EL (cell line): ENCODE measurements around the gene FCER1G.
A peak's percentile ranks its signal among the peaks of the same experiment; 100 is the strongest.
"Not testable (repeated sequence)": the region's sequence is repeated elsewhere in the genome, so short reads cannot be mapped to it uniquely, and the experiment has no call there.

Experiments
- DNase-seq: peaks from one replicate; pipeline ENCODE4 v3.0.0-alpha.2; 2016

Gene FCER1G

GRCh38 chr1:161235957-161236775 lies 21.1 kb downstream of the FCER1G start:
- no peak for DNase-seq

- no peak for DNase-seq
Measured at GRCh38 chr1:161238039-161238473, 23.0 kb downstream of the FCER1G start, which contains the start of gene NR1I3. NR1I3 (minus strand) TSS chr1:161238203; CDS start chr1:161236565, 1,638 bp downstream.

- DNase-seq: no peak
Measured at GRCh38 chr1:161241682-161242081, 26.6 kb downstream of the FCER1G start.

DNA sequence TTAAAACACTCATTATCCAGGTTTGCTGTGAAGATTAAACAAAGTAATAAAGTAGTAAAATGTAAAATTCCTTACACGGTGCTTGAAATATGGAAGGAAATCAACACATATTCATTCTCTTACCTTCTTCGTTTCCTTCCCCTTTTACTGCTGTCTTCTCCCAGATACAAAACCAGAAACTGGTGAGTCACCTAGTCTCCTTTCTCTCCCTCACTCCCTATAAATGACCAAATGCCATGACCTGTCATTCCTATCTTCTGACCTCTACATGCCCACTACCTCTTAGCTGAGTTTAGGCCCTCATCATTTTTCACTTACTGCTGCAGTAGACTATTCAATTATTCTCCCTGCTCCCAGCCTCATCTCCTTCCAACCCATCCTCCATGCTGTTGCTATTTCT lies 27.2 kb downstream of the FCER1G start:
- DNase-seq: peak; percentile 53

DNA sequence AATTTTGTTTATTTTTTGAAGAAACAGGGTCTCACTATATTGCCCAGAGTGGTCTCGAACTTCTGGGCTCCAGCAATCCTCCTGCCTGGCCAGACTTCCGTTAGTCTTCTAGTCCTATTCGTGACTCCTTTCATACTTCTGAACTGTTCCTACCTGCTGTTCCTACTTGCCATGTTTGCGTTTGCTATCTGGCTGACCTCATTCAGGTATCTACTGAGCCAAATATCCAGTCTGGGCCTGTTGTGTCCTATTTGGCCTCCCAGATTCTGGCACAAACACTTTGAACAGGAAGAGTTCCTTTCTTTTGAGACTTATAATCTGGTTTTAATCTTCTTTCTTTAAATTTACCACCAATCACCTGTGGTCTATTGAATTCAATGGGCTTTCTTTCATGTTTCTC lies 29.8 kb downstream of the FCER1G start:
- no peak for DNase-seq

- not testable (repeated sequence) for DNase-seq
Measured at GRCh38 chr1:161250100-161250499, 35.0 kb downstream of the FCER1G start.

DNA sequence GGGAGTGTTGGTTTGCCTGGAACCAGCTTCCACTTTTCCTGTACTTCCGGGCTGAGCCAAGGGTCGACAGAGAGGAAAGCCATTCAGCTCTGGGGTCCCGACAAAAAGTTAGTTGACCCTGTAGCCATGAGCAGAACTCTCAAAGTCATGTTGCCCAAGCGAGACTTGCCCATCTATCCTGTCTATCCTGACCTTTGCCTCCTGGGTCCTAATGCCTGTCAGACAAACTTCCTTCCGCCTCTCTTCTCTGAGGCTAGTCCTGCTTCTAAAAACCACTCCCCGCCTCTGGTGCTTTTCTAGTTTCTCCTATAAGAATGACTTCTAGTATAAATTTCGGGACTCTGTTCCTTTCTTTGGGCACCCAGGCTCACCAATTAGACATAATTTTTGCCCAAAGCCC lies 35.7 kb downstream of the FCER1G start:
- no peak for DNase-seq

GRCh38 chr1:161251579-161251978 lies 36.5 kb downstream of the FCER1G start:
- no peak for DNase-seq

DNA sequence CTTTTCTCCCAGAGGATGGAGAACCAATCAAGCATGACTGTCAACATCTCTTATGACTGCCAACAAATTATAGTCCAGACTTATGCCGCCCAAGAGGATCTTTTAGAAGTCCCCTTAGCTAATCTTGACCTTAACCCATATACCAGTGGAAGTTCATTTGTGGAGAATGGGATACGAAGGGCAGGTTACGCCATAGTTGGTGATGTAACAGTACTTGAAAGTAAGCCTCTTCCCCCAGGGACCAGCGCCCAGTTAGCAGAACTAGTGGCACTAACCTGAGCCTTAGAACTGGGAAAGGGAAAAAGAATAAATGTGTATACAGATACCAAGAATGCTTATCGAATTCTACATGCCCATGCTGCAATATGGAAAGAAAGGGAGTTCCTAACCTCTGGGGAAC lies 40.2 kb downstream of the FCER1G start:
- not testable (repeated sequence) for DNase-seq

DNA sequence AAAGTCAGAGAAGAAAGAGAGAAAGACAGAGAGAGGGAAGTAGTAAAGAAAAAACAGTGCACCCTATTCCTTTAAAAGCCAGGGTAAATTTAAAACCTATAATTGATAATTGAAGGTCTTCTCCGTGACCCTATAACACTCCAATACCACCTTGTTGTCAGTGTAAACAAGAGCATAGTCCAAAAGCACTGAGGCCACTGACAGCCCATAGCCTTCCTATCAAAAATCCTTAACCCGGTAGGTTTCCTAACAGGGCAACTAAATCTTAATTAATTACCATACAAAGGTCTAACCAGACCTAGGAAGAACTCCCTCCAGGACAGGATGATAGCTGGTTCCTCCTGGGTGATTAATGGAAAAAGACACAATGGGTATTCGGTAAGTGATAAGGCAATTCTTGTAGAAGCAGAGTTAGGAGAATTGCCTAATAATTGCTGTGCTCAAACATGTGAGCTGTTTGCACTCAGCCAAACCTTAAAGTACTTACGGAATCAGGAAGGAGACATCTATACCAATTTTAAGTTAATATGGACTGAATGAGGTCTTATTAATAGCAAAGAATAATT lies 40.9 kb downstream of the FCER1G start:
- not testable (repeated sequence) for DNase-seq

GRCh38 chr1:161257109-161257508 lies 42.0 kb downstream of the FCER1G start:
- not testable (repeated sequence) for DNase-seq

- DNase-seq: peak; percentile 68
Measured at GRCh38 chr1:161258439-161259344, 43.6 kb downstream of the FCER1G start, which contains the start of gene PCP4L1. PCP4L1 (plus strand) TSS chr1:161258745; CDS start chr1:161258975, 230 bp downstream.

- no peak for DNase-seq
Measured at GRCh38 chr1:161259345-161259702, 44.2 kb downstream of the FCER1G start.

DNA sequence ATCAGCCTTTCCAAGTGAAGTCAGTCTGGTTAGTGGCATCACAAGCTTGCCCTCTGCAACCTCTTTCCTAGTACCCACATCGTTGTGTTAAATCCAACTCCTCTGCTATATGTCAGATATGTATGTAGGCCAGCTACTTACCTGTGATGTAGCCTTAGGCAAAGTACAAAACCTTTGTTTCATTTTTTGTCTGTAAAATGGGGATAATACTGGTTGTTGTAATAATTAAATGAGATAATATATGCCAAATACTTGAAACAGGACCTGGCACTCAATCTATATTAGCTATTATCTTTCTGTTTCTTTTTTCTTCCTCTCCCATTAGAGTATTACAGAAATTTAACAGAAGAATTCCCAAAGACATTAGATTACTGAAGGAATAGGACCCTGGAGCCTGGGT lies 44.7 kb downstream of the FCER1G start:
- no peak for DNase-seq

GRCh38 chr1:161260376-161261260 lies 45.5 kb downstream of the FCER1G start:
- DNase-seq: no peak

GRCh38 chr1:161261261-161262235 lies 46.5 kb downstream of the FCER1G start:
- DNase-seq: no peak

DNA sequence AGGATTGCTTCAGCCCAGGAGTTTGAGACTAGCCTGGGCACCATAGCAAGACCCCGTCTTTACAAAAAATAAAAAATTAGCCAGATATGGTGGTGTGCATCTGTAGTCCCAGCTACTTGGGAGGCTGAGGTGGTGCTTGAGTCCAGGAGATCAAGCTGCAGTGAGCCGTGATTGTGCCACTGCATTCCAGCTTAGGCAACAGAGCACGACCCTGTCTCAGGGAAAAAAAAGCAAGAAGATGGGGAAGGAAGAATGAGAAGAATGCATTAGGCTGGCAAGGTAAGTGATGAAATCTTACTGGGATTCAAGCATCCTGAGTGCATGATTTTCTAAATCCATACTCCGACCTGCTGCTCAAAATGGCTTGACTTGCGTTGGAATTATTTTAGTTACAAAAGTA lies 50.2 kb downstream of the FCER1G start:
- no peak for DNase-seq

DNA sequence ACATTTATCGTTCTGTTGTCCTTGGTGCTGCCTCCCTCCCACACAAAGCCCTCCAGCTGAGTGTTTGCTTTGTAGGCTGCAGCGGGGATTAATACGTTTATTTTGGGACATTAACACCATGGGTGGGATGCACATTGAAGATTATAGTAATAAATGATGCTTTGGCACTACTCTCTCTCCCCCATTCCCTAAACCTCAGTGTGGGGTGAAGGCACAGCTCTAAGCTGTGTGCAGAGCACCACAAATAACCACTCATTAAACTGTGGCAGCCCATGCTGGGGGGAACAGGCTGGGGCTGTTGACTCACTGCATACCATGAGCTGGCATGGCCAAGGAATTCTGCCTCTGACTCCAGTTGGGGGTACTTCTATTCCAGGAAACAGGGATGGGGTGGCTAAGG lies 51.1 kb downstream of the FCER1G start:
- DNase-seq: peak; percentile 50

- no peak for DNase-seq
Measured at GRCh38 chr1:161266836-161267235, 51.7 kb downstream of the FCER1G start.

- no peak for DNase-seq
Measured at GRCh38 chr1:161267321-161267720, 52.2 kb downstream of the FCER1G start.
